GM19099 (cell line): ENCODE results near the gene SH2D6.

Experiments used
- POLR2A ChIP-seq: IDR thresholded peaks from 3 replicates; pipeline ENCODE4 v1.6.1; 2011; ENCODE audit warnings: low read depth; ENCODE audit not compliant: insufficient read length; ENCODE audit errors: extremely low read depth

SH2D6 gene

DNA sequence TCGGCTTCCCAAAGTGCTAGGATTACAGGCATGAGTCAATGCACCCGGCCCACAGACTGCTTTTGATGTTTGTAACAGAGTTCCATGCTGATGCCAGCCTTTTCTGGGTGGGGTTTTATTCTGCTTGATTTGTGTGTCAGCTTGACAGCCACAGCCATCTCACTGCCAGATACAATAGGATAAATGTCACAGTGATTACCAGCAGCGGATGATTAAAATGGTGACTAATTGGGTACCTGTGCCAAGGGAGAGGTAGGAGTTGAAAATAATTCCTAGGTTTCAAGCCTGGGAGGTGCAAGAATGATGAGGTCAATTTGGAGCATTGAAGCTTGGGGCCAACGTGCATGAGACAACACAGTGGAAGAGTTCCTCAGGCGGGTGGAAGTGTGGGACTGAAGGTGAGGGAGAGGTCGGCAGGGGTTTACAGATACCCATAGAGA, 39.4 kb downstream of the SH2D6 start:
- no peak for TF ChIP-seq POLR2A

DNA sequence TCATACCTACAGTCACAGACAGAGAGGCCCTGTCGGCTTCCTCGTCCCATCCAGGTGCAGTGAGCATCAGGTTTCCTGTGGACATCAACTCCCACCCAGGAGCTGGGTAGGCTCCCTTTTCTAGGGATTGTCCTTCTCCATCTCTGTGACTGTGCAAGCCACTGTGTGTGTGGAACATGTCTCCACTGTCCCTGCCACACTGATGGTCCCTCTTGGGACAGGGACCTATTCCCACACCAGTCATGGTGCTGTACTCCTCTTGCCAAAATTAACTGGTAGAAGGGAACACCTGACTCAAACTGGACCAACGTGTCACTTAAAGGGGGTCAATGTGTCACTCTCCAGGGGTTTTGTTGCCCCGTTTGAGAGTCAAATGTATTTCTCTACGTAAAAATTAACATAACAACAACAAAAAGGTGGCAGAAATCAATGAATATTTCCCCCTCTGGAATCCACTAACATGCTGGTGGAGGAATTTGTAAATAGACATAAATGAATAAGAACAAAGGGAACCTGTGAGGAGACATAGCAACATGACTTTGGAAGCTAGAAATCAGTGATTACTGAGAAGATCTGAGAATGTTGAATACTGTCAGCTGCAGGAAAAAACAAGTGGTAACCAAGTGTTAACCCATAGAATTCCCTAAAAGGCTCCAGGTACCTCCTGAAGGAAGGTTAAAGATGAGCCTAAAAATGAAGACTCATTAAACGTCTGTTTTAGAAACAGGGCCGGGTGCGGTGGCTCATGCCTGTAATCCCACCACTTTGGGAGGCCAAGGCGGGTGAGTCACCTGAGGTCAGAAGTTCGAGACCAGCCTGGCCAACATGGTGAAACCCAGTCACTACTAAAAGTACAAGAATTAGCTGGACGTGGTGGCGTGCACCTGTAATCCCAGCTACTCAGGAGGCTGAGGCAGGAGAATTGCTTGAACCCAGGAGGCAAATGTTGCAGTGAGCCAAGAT, 40.4 kb downstream of the SH2D6 start:
- no peak for TF ChIP-seq POLR2A

GRCh38 chr2:85459771-85460170, 41.3 kb downstream of the SH2D6 start:
- no peak for TF ChIP-seq POLR2A

DNA sequence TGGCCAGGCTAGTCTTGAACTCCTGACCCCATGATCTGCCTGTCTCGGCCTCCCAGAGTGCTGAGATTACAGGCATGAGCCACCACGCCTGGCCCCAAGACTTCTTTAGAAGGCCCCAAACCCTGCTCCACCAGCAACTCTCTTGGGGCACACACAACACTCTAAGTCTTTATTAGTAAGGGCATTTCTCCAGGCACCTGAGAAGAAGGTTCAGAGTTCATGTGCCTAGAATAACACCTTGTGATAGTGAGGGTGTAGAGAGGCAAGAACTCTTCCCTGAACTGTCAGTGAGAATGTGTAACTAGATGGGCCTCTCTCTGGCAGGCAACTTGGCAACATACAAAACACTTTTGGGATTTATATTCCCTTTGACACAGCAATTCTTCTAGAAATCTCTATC, 43.8 kb downstream of the SH2D6 start:
- no peak for TF ChIP-seq POLR2A

- TF ChIP-seq POLR2A, result no peak
Observed at GRCh38 chr2:85468096-85468703, 49.7 kb downstream of the SH2D6 start.

DNA sequence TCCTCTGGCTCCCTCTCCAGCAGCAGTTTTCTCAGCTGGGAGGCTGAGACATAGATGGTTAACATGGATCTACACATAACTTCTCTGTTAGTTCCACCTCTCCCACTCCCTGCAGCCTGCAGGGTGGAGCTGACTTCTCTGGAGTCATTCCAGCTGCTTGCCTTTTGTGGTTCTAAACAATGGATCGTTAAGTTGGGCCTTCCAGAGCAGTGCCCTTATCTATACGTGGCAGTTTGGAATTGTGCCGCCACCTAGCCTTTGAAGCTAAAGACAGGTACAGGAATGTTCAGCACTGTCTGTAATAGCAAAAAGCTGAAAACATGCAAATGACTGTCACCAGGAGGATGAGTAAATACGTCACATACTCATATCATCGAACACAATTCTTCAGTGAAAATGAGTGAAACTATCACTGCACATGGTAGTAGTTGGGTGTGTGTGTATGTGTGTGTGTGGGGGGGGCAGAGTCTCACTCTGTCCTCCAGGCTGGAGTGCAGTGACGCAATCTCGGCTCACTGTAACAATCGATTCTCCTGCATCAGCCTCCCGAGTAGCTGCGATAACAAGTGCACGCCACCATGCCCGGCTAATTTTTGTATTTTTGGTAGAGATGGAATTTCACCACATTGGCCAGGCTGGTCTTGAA, 50.3 kb downstream of the SH2D6 start:
- no peak for TF ChIP-seq POLR2A

DNA sequence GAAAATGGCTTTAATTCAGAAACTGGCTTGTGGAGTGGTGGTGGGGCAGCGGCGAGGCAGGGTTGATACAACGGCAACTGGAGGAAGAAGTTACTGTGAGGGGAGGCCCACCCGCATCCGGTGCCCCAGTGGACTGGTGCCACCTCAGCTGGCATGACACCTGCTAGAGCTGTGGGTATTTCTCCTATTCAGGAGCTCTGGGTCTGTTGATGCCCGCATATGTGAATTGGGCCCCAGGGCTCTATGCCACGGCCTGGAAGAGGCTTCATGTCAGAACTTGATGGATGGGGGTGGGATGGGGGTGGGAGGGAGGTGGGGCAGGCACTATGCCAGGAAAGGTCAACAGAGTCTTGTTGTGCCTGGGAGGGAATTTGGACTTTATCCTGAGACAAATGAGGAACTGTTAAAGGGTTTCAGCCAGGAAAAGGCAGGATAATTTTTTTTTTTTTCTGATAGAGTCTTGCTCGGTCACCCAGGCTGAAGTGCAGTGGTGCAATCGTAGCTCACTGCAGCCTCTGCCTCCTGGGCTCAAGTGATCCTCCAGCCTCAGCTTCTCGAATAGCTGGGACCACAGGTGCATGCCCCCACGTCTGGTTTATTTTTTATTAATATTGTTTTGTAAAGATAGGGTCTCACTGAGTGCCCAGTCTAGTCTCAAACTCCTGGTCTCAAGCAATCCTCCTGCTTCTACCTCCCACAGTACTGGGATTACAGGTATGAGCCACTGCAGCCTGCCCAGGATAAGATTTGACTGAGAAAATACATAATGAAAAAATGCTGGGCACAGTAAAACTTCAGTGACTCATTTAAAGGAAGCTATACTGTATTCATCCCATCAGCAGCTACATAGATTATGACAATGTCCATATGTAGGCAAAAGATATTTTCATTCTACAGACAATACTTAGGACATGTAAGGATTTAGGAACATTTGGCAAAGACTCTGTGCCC, 52.6 kb downstream of the SH2D6 start:
- no peak for TF ChIP-seq POLR2A

GRCh38 chr2:85472261-85472660, 53.7 kb downstream of the SH2D6 start:
- TF ChIP-seq POLR2A, result no peak

- TF ChIP-seq POLR2A, result no peak
Observed at GRCh38 chr2:85475799-85476490, 57.4 kb downstream of the SH2D6 start.

DNA sequence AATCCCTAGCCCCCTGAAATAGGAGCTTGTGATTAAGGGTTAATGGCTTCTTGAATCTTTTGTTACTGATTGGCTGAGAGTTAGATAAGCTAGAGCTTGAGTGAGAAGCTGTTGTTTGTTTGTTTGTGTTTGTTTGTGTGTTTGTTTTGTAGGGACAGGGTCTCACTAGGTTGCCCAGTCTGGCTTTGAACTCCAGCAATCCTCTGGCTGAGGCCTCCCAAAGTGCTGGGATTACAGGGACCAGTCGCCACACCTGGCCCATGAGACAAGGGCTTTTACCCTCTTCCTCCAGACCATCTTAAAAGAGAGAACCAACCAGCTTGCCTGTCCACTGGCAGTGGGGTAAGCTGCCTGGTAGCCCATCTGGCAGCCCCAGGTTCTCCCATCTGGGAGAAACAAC, 58.1 kb downstream of the SH2D6 start:
- TF ChIP-seq POLR2A, result no peak

DNA sequence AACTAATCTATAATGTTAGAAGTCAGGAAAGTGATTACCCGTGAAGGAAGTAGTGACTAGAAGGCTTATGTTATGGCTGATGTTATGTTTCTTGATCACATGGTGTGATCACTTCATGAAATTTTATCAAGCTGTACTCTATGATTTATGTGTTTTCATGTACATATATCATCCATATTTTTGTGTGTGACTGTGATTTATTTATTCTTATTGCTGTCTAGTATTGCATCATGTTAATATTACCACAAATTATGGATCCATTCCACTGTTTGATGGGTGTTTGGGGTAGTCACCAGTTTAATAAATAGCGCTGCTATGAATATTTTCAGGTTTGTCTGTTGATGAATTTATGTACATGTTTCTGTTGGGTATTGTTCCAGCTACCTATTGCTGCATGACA, 59.4 kb downstream of the SH2D6 start:
- TF ChIP-seq POLR2A, result no peak

DNA sequence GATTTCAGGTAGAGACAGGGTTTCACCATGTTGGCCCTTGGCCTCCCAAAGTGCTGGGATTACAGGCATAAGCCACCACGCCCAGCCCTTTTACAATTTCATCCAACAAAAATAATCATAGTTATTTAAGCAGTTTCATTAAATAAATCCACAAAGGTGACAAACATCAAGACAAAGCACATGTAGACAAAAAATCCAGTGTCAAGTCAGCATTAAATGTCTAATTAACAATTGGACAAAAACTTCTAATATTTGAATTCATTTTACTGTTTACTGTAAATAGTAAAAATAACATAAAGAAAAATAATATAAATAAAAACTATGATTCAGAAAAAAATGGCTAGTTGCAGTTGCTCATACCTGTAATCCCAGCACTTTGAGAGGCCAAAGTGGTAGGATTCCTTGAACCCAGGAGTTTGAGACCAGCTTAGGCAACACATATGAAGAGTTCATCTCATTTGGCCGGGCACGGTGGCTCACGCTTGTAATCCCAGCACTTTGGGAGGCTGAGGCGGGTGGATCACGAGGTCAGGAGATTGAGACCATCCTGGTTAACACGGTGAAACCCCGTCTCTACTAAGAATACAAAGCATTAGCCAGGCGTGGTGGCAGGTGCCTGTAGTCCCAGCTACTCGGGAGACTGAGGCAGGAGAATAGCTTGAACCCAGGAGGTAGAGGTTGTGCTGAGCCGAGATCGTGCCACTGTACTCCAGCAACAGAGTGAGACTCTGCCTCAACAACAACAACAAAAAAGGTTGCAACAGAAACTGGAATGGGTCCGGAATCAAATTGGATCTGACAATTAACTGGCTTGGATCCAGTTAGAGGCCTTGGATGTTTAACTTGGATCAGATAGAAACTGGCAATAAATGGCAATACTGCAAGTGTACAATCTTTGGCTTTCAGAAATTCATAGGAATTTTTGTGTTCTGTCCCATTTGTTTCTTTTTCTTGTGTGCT, 63.6 kb downstream of the SH2D6 start:
- TF ChIP-seq POLR2A, result no peak

GRCh38 chr2:85485815-85486214, 67.3 kb downstream of the SH2D6 start:
- TF ChIP-seq POLR2A, result no peak
